ENCODE data around the gene DPH7.
"Not testable (repeated sequence)": the region's sequence is repeated elsewhere in the genome, so short reads cannot be mapped to it uniquely, and the experiment has no call there.

DPH7 gene

GRCh38 chr9:137515338-137515724, 63.4 kb downstream of the DPH7 start:
- no peak for DNase-seq

DNA sequence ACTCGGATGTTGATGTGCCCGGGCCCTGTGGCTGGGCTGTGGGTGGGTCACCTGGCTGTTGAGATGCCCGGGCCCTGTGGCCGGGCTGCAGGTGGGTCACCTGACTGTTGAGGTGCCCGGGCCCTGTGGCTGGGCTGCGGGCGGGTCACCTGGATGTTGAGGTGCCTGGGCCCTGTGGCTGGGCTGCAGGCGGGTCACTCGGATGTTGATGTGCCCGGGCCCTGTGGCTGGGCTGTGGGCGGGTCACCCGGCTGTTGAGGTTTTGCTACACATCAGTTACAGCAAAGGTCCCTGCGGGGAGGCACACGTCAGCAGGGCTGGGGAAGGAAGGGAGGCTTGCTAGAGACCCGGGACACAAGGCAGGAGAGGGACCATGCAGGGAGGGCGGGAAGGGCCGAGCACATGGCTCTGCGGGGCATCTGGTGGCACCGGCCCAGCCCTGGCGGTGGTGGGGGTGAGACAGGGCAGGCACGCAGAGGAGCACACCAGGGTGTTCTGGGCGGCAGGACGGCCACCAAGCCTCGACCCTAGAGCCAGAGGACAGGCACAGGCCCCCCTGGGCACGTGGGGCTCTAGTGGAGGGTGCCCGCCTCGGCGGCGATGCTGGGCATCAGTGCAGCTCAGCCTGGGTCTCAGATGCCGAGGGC, 63.9 kb downstream of the DPH7 start:
- no peak for DNase-seq

- not testable (repeated sequence) for DNase-seq
These were observed 64.7 kb downstream of the DPH7 start for GRCh38 chr9:137513801-137514570.

GRCh38 chr9:137513136-137513535, 65.6 kb downstream of the DPH7 start:
- not testable (repeated sequence) for DNase-seq

DNA sequence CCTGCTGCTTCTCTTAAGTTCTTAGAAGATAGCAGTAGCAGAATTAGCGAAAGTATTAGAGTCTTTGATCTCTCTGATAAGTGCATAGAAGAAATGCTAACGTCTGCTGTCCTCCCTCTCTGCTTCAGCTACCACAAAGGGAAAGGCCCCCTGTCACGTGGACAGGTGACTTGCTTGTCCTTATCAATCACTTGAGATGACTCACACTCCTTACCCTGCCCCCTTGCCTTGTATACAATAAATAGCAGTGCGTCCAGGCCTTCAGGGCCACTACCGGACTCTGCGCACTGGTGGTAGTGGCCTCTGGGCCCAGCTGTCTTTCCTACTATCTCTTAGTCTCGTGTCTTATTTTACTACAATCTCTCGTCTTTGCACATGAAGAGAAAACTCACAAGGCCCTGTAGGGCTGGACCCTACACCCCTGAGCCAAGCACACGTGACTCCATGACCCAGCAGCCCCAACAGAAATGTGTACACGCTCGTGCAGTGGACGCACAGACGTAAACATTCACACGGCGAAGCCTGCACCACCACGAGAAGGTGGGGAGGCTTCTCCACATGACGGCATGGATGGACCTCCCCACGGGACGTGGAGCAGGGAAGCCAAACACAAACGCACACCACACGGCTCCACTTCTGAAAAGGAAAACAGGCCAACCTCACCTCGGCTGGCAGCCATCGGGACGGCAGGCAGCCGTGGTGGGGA, 66.8 kb downstream of the DPH7 start:
- no peak for DNase-seq

- DNase-seq, result not testable (repeated sequence)
These were observed 67.6 kb downstream of the DPH7 start for GRCh38 chr9:137511126-137511525.

DNA sequence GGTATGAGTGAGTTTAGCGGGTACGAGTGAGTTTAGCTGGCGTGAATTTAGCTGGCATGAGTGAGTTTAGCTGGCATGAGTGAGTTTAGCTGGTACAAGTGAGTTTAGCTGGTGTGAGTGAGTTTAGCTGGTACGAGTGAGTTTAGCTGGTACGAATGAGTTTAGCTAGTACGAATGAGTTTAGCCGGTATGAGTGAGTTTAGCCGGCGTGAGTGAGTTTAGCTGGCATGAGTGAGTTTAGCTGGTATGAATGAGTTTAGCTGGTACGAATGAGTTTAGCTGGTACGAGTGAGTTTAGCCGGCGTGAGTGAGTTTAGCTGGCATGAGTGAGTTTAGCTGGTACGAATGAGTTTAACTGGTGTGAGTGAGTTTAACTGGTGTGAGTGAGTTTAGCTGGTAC, 69.5 kb downstream of the DPH7 start:
- DNase-seq, result no peak

DNA sequence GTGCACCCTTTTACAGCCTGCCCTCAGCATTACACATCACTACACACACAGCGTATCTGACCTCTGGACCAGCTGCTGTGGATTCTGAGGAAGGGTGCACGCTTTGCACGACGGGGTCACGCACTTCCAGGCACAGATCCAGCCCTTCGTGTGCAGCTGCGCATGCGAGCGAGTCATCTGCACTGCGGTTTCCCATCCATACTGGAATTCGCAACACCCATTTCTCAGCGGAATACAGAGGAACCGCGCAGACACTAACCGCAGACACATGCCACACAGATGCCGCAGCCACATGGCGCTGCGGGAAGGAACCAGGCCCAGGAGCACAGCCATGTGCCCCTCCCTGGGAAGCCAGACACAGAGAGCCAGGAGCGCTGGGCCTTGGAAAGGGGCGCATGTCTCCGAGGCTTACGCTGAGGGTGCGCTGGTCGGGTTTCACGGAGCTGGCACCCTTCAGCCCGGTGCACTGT, 72.0 kb downstream of the DPH7 start:
- DNase-seq, result no peak

DNA sequence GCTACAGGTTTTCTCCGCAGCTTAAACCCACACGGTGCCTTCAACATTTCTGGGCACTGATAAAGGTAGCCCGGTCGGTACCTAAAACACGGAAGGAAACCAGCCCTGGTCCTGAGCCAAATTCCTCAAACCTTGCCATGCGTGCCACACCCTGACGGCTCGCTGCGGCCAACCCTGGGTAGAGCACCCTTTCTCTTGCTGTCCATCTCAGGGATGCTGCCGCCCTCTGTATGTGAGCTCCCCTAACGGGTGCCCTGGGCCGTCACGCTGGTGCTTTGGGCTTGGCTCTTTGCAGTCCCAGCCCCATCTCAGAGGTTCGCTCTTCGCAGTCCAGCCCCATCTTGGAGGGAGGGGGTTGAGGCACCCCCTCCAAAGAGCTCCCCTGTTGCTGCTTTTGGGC, 72.5 kb downstream of the DPH7 start:
- no peak for DNase-seq

DNA sequence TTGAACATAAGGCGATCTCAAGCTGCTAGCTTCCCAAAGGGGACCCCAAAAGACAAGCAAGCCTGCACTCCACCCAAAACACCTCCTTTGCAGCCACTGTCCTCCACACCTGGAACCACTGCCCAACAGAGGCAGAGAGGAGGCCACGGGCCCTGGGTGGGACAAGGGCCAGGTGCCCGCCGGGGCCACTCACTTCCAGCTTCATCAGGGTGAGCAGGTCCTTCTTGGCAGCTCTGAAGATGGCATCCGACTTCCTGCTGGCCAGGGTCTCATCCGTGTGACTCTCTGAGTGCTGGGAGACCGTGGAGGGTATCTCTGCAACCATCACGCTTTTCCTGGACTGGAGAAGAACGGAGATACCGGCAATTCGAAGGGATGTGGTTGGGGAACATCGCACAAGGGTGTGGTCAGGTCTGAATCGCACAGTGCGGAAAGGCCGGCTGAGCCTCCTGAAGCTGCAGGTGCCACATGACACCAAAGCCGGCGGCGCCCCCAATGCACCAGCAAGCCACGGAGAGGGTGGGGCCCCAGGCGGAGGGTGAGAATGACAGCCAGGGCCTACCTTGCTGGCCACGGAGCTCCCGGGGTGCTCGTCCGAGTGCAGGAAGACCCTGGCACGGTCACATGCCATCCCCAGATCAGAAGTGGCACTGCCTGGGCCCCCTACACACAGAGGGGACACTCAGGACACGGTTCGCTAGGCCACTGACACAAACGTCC, 73.1 kb downstream of the DPH7 start:
- DNase-seq, result no peak
